ENCODE data around the gene MS4A10. TPM values are rescaled to one million over a fixed set of nuclear protein-coding genes. Genes with fewer than 3 reads are reported as not detected.
A peak's percentile ranks its signal among the peaks of the same experiment; 100 is the strongest.

The MS4A10 gene
- total and polyA plus RNA-seq, 9 of the 15 experiments (the other 6 are each of a cell fraction or from before 2014, with no cell fraction given), result not detected

DNA sequence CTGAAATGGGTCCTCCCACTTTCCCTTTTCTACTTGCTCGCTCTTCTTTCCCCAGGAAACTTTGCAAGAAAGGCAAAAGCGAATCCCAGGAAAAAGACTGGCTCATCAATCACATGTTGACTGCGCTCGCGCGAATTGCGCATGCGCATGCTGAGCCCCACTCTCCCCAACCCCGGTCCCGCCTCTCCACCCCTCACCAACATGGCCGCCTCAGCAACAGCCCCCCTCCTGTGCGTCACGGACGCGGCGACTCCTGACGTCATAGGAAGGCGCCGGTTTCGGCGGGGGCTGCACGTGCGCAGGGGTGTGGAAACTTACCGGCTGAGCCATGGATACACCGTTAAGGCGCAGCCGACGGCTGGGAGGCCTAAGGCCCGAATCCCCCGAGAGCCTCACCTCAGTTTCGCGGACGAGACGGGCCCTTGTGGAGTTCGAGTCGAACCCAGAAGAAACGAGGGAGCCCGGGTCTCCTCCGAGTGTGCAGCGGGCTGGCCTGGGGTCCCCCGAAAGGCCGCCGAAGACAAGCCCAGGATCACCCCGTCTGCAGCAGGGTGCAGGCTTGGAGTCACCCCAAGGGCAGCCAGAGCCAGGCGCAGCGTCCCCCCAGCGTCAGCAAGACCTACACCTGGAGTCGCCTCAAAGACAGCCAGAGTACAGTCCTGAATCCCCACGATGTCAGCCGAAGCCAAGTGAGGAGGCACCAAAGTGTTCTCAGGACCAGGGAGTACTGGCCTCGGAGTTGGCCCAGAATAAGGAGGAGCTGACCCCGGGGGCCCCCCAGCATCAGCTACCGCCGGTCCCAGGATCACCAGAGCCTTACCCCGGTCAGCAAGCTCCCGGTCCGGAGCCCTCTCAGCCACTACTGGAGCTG is 56.9 kb downstream of the MS4A10 start, which contains the start of gene CCDC86 (continued):
- TF ChIP-seq, protein P1, sequence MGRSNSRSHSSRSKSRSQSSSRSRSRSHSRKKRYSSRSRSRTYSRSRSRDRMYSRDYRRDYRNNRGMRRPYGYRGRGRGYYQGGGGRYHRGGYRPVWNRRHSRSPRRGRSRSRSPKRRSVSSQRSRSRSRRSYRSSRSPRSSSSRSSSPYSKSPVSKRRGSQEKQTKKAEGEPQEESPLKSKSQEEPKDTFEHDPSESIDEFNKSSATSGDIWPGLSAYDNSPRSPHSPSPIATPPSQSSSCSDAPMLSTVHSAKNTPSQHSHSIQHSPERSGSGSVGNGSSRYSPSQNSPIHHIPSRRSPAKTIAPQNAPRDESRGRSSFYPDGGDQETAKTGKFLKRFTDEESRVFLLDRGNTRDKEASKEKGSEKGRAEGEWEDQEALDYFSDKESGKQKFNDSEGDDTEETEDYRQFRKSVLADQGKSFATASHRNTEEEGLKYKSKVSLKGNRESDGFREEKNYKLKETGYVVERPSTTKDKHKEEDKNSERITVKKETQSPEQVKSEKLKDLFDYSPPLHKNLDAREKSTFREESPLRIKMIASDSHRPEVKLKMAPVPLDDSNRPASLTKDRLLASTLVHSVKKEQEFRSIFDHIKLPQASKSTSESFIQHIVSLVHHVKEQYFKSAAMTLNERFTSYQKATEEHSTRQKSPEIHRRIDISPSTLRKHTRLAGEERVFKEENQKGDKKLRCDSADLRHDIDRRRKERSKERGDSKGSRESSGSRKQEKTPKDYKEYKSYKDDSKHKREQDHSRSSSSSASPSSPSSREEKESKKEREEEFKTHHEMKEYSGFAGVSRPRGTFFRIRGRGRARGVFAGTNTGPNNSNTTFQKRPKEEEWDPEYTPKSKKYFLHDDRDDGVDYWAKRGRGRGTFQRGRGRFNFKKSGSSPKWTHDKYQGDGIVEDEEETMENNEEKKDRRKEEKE (IDR thresholded peaks at IDR 0.05; ENCODE audit: borderline replicate concordance in 1 of 2, control insufficient read depth in 1 of 2, low read depth in 2 of 2, low read length in 1 of 2), result no peak
- TF ChIP-seq NFE2 (IDR thresholded peaks at IDR 0.05; ENCODE audit: low read depth) (no peak), POU5F1 (IDR thresholded peaks at IDR 0.05; ENCODE audit: borderline replicate concordance, low read depth, low read length, partially characterized antibody) (no peak)
- TF ChIP-seq, protein P2, sequence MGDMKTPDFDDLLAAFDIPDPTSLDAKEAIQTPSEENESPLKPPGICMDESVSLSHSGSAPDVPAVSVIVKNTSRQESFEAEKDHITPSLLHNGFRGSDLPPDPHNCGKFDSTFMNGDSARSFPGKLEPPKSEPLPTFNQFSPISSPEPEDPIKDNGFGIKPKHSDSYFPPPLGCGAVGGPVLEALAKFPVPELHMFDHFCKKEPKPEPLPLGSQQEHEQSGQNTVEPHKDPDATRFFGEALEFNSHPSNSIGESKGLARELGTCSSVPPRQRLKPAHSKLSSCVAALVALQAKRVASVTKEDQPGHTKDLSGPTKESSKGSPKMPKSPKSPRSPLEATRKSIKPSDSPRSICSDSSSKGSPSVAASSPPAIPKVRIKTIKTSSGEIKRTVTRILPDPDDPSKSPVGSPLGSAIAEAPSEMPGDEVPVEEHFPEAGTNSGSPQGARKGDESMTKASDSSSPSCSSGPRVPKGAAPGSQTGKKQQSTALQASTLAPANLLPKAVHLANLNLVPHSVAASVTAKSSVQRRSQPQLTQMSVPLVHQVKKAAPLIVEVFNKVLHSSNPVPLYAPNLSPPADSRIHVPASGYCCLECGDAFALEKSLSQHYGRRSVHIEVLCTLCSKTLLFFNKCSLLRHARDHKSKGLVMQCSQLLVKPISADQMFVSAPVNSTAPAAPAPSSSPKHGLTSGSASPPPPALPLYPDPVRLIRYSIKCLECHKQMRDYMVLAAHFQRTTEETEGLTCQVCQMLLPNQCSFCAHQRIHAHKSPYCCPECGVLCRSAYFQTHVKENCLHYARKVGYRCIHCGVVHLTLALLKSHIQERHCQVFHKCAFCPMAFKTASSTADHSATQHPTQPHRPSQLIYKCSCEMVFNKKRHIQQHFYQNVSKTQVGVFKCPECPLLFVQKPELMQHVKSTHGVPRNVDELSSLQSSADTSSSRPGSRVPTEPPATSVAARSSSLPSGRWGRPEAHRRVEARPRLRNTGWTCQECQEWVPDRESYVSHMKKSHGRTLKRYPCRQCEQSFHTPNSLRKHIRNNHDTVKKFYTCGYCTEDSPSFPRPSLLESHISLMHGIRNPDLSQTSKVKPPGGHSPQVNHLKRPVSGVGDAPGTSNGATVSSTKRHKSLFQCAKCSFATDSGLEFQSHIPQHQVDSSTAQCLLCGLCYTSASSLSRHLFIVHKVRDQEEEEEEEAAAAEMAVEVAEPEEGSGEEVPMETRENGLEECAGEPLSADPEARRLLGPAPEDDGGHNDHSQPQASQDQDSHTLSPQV (IDR thresholded peaks at IDR 0.05), result peak; percentile 60
- TF ChIP-seq, protein P3, sequence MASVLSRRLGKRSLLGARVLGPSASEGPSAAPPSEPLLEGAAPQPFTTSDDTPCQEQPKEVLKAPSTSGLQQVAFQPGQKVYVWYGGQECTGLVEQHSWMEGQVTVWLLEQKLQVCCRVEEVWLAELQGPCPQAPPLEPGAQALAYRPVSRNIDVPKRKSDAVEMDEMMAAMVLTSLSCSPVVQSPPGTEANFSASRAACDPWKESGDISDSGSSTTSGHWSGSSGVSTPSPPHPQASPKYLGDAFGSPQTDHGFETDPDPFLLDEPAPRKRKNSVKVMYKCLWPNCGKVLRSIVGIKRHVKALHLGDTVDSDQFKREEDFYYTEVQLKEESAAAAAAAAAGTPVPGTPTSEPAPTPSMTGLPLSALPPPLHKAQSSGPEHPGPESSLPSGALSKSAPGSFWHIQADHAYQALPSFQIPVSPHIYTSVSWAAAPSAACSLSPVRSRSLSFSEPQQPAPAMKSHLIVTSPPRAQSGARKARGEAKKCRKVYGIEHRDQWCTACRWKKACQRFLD (CRISPR knock-in tag; IDR thresholded peaks at IDR 0.05), result peak; percentile 97
- TF ChIP-seq, protein P4, sequence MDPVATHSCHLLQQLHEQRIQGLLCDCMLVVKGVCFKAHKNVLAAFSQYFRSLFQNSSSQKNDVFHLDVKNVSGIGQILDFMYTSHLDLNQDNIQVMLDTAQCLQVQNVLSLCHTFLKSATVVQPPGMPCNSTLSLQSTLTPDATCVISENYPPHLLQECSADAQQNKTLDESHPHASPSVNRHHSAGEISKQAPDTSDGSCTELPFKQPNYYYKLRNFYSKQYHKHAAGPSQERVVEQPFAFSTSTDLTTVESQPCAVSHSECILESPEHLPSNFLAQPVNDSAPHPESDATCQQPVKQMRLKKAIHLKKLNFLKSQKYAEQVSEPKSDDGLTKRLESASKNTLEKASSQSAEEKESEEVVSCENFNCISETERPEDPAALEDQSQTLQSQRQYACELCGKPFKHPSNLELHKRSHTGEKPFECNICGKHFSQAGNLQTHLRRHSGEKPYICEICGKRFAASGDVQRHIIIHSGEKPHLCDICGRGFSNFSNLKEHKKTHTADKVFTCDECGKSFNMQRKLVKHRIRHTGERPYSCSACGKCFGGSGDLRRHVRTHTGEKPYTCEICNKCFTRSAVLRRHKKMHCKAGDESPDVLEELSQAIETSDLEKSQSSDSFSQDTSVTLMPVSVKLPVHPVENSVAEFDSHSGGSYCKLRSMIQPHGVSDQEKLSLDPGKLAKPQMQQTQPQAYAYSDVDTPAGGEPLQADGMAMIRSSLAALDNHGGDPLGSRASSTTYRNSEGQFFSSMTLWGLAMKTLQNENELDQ (CRISPR knock-in tag; IDR thresholded peaks at IDR 0.05; ENCODE audit: borderline replicate concordance), result no peak
- TF ChIP-seq, protein P5, sequence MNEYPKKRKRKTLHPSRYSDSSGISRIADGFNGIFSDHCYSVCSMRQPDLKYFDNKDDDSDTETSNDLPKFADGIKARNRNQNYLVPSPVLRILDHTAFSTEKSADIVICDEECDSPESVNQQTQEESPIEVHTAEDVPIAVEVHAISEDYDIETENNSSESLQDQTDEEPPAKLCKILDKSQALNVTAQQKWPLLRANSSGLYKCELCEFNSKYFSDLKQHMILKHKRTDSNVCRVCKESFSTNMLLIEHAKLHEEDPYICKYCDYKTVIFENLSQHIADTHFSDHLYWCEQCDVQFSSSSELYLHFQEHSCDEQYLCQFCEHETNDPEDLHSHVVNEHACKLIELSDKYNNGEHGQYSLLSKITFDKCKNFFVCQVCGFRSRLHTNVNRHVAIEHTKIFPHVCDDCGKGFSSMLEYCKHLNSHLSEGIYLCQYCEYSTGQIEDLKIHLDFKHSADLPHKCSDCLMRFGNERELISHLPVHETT (CRISPR knock-in tag; conservative IDR thresholded peaks at IDR 0.05 in 1 of 2, IDR thresholded peaks at IDR 0.05 in 1 of 2), result peak in 1 of 2 experiments; percentile 70; a peak in 2 of 4 replicates
